ENCODE results near the gene TCF4.

TCF4 gene

GRCh38 chr18:55321265-55322177 is 266.5 kb downstream of the TCF4 start:
- no peaks in the 10 kb centered on the region for H3K36me3 ChIP-seq (ENCODE audit: control insufficient read depth, insufficient read depth, low read length)
- no peaks in the 10 kb centered on the region for H3K9me3 ChIP-seq (ENCODE audit: control insufficient read depth, low read length)
- peak overlapping the region; percentile 32 for H3K9ac ChIP-seq (ENCODE audit: low read length)
- H3K4me3 ChIP-seq (ENCODE audit: low read length), result no peak overlapping the region
- H3K4me1 ChIP-seq (ENCODE audit: control insufficient read depth, insufficient read depth, low read length), result no peaks in the 10 kb centered on the region
- H3K27me3 ChIP-seq (ENCODE audit: control insufficient read depth, insufficient read depth, low read length), result peaks cover 47% of the 10 kb centered on the region

GRCh38 chr18:55320424-55321264 is 267.3 kb downstream of the TCF4 start:
- no peak overlapping the region for H3K4me3 ChIP-seq (ENCODE audit: low read length)

GRCh38 chr18:55319459-55320193 is 268.4 kb downstream of the TCF4 start:
- Histone ChIP-seq H3K9ac (ENCODE audit: low read length) (no peak overlapping the region), H3K4me1 (ENCODE audit: control insufficient read depth, insufficient read depth, low read length) (no peaks in the 10 kb centered on the region), H3K9me3 (ENCODE audit: control insufficient read depth, low read length) (no peaks in the 10 kb centered on the region), H3K27me3 (ENCODE audit: control insufficient read depth, insufficient read depth, low read length) (peaks cover 38% of the 10 kb centered on the region), H3K36me3 (ENCODE audit: control insufficient read depth, insufficient read depth, low read length) (no peaks in the 10 kb centered on the region), H3K4me3 (ENCODE audit: low read length) (no peak overlapping the region)

More at GRCh38 chr18:55320424-55321264, 267.3 kb downstream of the TCF4 start:
- no peaks in the 10 kb centered on the region for H3K36me3 ChIP-seq (ENCODE audit: control insufficient read depth, insufficient read depth, low read length)
- H3K4me1 ChIP-seq (ENCODE audit: control insufficient read depth, insufficient read depth, low read length), result no peaks in the 10 kb centered on the region
- peak overlapping the region; percentile 32 for H3K9ac ChIP-seq (ENCODE audit: low read length)
- H3K27me3 ChIP-seq (ENCODE audit: control insufficient read depth, insufficient read depth, low read length), result peaks cover 42% of the 10 kb centered on the region
- H3K9me3 ChIP-seq (ENCODE audit: control insufficient read depth, low read length), result no peaks in the 10 kb centered on the region

- H3K9ac ChIP-seq (ENCODE audit: low read length), result no peak overlapping the region
- H3K9me3 ChIP-seq (ENCODE audit: control insufficient read depth, low read length), result no peaks in the 10 kb centered on the region
- H3K36me3 ChIP-seq (ENCODE audit: control insufficient read depth, insufficient read depth, low read length), result no peaks in the 10 kb centered on the region
- H3K27me3 ChIP-seq (ENCODE audit: control insufficient read depth, insufficient read depth, low read length), result peaks cover 32% of the 10 kb centered on the region
- H3K4me1 ChIP-seq (ENCODE audit: control insufficient read depth, insufficient read depth, low read length), result no peaks in the 10 kb centered on the region
- H3K4me3 ChIP-seq (ENCODE audit: low read length), result no peak overlapping the region
These were observed 269.0 kb downstream of the TCF4 start for GRCh38 chr18:55318951-55319441.

GRCh38 chr18:55317864-55318263 is 270.1 kb downstream of the TCF4 start:
- Histone ChIP-seq H3K27me3 (ENCODE audit: control insufficient read depth, insufficient read depth, low read length) (peaks cover 21% of the 10 kb centered on the region), H3K4me3 (ENCODE audit: low read length) (no peak overlapping the region), H3K9me3 (ENCODE audit: control insufficient read depth, low read length) (no peaks in the 10 kb centered on the region), H3K36me3 (ENCODE audit: control insufficient read depth, insufficient read depth, low read length) (no peaks in the 10 kb centered on the region), H3K9ac (ENCODE audit: low read length) (no peak overlapping the region), H3K4me1 (ENCODE audit: control insufficient read depth, insufficient read depth, low read length) (no peaks in the 10 kb centered on the region)

- Histone ChIP-seq H3K4me3 (ENCODE audit: low read length) (no peak overlapping the region), H3K9ac (ENCODE audit: low read length) (no peak overlapping the region), H3K36me3 (ENCODE audit: control insufficient read depth, insufficient read depth, low read length) (no peaks in the 10 kb centered on the region), H3K9me3 (ENCODE audit: control insufficient read depth, low read length) (no peaks in the 10 kb centered on the region), H3K27me3 (ENCODE audit: control insufficient read depth, insufficient read depth, low read length) (peaks cover 16% of the 10 kb centered on the region), H3K4me1 (ENCODE audit: control insufficient read depth, insufficient read depth, low read length) (no peaks in the 10 kb centered on the region)
These were observed 270.7 kb downstream of the TCF4 start for GRCh38 chr18:55317324-55317723.

GRCh38 chr18:55316486-55317184 is 271.4 kb downstream of the TCF4 start:
- Histone ChIP-seq H3K4me3 (ENCODE audit: low read length) (no peak overlapping the region), H3K36me3 (ENCODE audit: control insufficient read depth, insufficient read depth, low read length) (no peaks in the 10 kb centered on the region), H3K9ac (ENCODE audit: low read length) (no peak overlapping the region)

GRCh38 chr18:55314615-55315237 is 273.3 kb downstream of the TCF4 start:
- Histone ChIP-seq H3K4me3 (ENCODE audit: low read length) (no peak overlapping the region), H3K36me3 (ENCODE audit: control insufficient read depth, insufficient read depth, low read length) (no peaks in the 10 kb centered on the region), H3K9ac (ENCODE audit: low read length) (no peak overlapping the region), H3K9me3 (ENCODE audit: control insufficient read depth, low read length) (no peaks in the 10 kb centered on the region), H3K27me3 (ENCODE audit: control insufficient read depth, insufficient read depth, low read length) (no peaks in the 10 kb centered on the region), H3K4me1 (ENCODE audit: control insufficient read depth, insufficient read depth, low read length) (no peaks in the 10 kb centered on the region)

More at GRCh38 chr18:55316486-55317184, 271.4 kb downstream of the TCF4 start:
- peaks cover 9% of the 10 kb centered on the region for H3K27me3 ChIP-seq (ENCODE audit: control insufficient read depth, insufficient read depth, low read length)
- no peaks in the 10 kb centered on the region for H3K4me1 ChIP-seq (ENCODE audit: control insufficient read depth, insufficient read depth, low read length)
- no peaks in the 10 kb centered on the region for H3K9me3 ChIP-seq (ENCODE audit: control insufficient read depth, low read length)

GRCh38 chr18:55314031-55314430 is 274.0 kb downstream of the TCF4 start:
- no peaks in the 10 kb centered on the region for H3K4me1 ChIP-seq (ENCODE audit: control insufficient read depth, insufficient read depth, low read length)
- no peaks in the 10 kb centered on the region for H3K27me3 ChIP-seq (ENCODE audit: control insufficient read depth, insufficient read depth, low read length)
- H3K9ac ChIP-seq (ENCODE audit: low read length), result no peak overlapping the region
- H3K4me3 ChIP-seq (ENCODE audit: low read length), result no peak overlapping the region
- H3K9me3 ChIP-seq (ENCODE audit: control insufficient read depth, low read length), result no peaks in the 10 kb centered on the region
- H3K36me3 ChIP-seq (ENCODE audit: control insufficient read depth, insufficient read depth, low read length), result no peaks in the 10 kb centered on the region

- H3K9ac ChIP-seq (ENCODE audit: low read length), result no peak overlapping the region
- H3K4me3 ChIP-seq (ENCODE audit: low read length), result no peak overlapping the region
- peaks cover 6% of the 10 kb centered on the region for H3K4me1 ChIP-seq (ENCODE audit: control insufficient read depth, insufficient read depth, low read length)
- H3K36me3 ChIP-seq (ENCODE audit: control insufficient read depth, insufficient read depth, low read length), result no peaks in the 10 kb centered on the region
- H3K27me3 ChIP-seq (ENCODE audit: control insufficient read depth, insufficient read depth, low read length), result no peaks in the 10 kb centered on the region
- H3K9me3 ChIP-seq (ENCODE audit: control insufficient read depth, low read length), result no peaks in the 10 kb centered on the region
These were observed 277.1 kb downstream of the TCF4 start for GRCh38 chr18:55310863-55311262.

All from mucosa of stomach (tissue), 1 donor.